ENCODE measurements around the gene UNC5B. TPM values are rescaled to one million over a fixed set of nuclear protein-coding genes. Genes with fewer than 3 reads are reported as not detected.

Gene UNC5B
- total and polyA plus RNA-seq, 2 donors (not counting 1 experiment from before 2014, with no cell fraction given), result 2.5 to 60.8 TPM

DNA sequence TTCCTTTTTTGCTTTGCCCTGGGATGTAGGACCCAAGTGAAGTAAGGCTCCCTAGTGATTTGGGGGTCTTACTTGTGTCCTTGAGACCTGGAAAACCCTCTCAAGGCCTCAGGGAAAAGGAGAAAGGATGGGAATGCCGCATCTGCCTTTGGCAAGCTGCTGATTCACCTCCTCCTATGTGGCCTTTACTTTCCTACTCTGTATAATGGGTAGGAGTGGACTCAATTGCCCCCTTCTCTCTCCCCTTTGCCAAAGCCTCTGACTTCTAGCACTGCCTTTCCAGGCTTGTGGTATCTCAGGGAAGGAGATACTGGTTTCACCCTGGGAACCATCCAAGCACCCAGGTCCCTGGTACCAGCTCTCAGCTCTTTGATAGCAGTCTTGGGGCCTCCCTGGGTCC is 35.4 kb downstream of the UNC5B start:
- Histone ChIP-seq H3K4me2 (ENCODE audit: extremely low read depth, insufficient read depth, low read length) (no peak overlapping the region), H3K9ac (ENCODE audit: insufficient read depth, low read length) (no peak overlapping the region), H3K4me1 (ENCODE audit: control insufficient read depth, extremely low read depth, insufficient read depth, low read length) (peaks cover 20% of the 10 kb centered on the region), H3K79me2 (ENCODE audit: control insufficient read depth, insufficient read depth, low read length) (no peaks in the 10 kb centered on the region), H3K36me3 (ENCODE audit: control insufficient read depth, insufficient read depth, low read length) (no peaks in the 10 kb centered on the region), H2AFZ (ENCODE audit: low read length) (no peak overlapping the region), H3K9me3 (ENCODE audit: control insufficient read depth, insufficient read depth, low read depth, low read length) (no peaks in the 10 kb centered on the region), H3K4me3 (replicated peaks in 1 of 4; ENCODE audit: control extremely low read depth in 1 of 4, insufficient read depth in 1 of 4, low read depth in 3 of 4, low read length in 4 of 4) (no peak overlapping the region), H3K27me3 (ENCODE audit: control insufficient read depth, insufficient read depth, low read length) (no peaks in the 10 kb centered on the region), H4K20me1 (ENCODE audit: control insufficient read depth, extremely low read depth, insufficient read depth, low read length) (no peaks in the 10 kb centered on the region), H3K27ac (ENCODE audit: insufficient read depth, low read length) (no peak overlapping the region)
- no peak for DNase-seq (ENCODE audit: low read depth in 2 of 2)
- TF ChIP-seq, protein P1, sequence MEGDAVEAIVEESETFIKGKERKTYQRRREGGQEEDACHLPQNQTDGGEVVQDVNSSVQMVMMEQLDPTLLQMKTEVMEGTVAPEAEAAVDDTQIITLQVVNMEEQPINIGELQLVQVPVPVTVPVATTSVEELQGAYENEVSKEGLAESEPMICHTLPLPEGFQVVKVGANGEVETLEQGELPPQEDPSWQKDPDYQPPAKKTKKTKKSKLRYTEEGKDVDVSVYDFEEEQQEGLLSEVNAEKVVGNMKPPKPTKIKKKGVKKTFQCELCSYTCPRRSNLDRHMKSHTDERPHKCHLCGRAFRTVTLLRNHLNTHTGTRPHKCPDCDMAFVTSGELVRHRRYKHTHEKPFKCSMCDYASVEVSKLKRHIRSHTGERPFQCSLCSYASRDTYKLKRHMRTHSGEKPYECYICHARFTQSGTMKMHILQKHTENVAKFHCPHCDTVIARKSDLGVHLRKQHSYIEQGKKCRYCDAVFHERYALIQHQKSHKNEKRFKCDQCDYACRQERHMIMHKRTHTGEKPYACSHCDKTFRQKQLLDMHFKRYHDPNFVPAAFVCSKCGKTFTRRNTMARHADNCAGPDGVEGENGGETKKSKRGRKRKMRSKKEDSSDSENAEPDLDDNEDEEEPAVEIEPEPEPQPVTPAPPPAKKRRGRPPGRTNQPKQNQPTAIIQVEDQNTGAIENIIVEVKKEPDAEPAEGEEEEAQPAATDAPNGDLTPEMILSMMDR (conservative IDR thresholded peaks at IDR 0.05 in 1 of 2, IDR thresholded peaks at IDR 0.05 in 1 of 2; ENCODE audit: low read depth in 1 of 2, low read length in 2 of 2), result no peak
- TF ChIP-seq EZH2 (IDR thresholded peaks at IDR 0.05; ENCODE audit: low read length, missing control alignments), result no peak

DNA sequence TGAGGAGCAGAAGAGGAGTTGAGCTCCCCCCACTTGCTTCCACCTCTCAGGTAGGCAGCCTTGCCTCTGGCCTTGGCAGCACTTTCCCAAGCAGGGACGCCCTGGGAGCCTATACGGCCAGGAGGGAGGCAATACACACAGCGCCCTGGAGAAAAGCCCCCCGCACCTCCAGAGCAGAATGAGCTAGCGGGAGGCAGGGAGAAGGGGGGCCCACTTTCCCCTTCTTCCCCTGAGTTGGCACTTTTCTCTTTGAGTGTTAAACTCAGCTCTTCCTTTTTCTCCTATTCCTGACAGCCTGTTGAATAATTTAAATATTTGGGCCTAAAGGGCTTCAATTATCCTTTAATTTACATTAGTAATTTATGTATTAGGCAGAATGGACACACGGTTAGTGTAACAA is 35.8 kb downstream of the UNC5B start:
- no peak overlapping the region for H3K9ac ChIP-seq (ENCODE audit: insufficient read depth, low read length)
- H3K27ac ChIP-seq (ENCODE audit: insufficient read depth, low read length), result no peak overlapping the region
- H3K4me2 ChIP-seq (ENCODE audit: extremely low read depth, insufficient read depth, low read length), result no peak overlapping the region
- H3K9me3 ChIP-seq (ENCODE audit: control insufficient read depth, insufficient read depth, low read depth, low read length), result no peaks in the 10 kb centered on the region
- H3K36me3 ChIP-seq (ENCODE audit: control insufficient read depth, insufficient read depth, low read length), result no peaks in the 10 kb centered on the region
- no peaks in the 10 kb centered on the region for H3K27me3 ChIP-seq (ENCODE audit: control insufficient read depth, insufficient read depth, low read length)
- no peaks in the 10 kb centered on the region for H3K79me2 ChIP-seq (ENCODE audit: control insufficient read depth, insufficient read depth, low read length)
- H4K20me1 ChIP-seq (ENCODE audit: control insufficient read depth, extremely low read depth, insufficient read depth, low read length), result no peaks in the 10 kb centered on the region
- no peak overlapping the region for H3K4me3 ChIP-seq (replicated peaks in 1 of 4; ENCODE audit: control extremely low read depth in 1 of 4, insufficient read depth in 1 of 4, low read depth in 3 of 4, low read length in 4 of 4)
- no peak for TF ChIP-seq EZH2 (IDR thresholded peaks at IDR 0.05; ENCODE audit: low read length, missing control alignments)
- TF ChIP-seq, protein P1 (conservative IDR thresholded peaks at IDR 0.05 in 1 of 2, IDR thresholded peaks at IDR 0.05 in 1 of 2; ENCODE audit: low read depth in 1 of 2, low read length in 2 of 2), result no peak
- H3K4me1 ChIP-seq (ENCODE audit: control insufficient read depth, extremely low read depth, insufficient read depth, low read length), result peaks cover 20% of the 10 kb centered on the region
- no peak overlapping the region for H2AFZ ChIP-seq (ENCODE audit: low read length)
- DNase-seq (ENCODE audit: low read depth in 2 of 2), result no peak

DNA sequence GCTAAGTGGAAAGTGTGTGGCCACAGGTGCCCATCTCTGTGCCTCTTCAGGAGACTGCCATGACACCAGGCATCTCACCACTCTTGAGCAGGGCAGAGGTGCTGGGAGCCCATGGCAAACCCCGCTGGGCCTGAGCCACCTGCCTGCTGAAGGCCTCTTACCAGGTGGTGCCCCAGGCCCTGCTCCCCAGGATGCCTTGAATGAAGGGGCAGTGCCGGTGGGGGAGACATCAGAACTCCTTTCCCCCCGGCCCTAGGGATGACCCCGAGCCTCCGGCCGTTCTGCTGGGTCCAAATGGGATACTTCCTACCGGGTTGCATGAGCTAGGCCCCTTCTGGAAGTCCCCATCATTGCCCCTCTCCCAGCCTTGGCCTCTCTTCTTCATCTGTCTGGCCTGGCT is 37.6 kb downstream of the UNC5B start:
- no peak overlapping the region for H3K4me2 ChIP-seq (ENCODE audit: extremely low read depth, insufficient read depth, low read length)
- no peaks in the 10 kb centered on the region for H4K20me1 ChIP-seq (ENCODE audit: control insufficient read depth, extremely low read depth, insufficient read depth, low read length)
- no peaks in the 10 kb centered on the region for H3K79me2 ChIP-seq (ENCODE audit: control insufficient read depth, insufficient read depth, low read length)

More for the DNA sequence above, 37.6 kb downstream of the UNC5B start:
- Histone ChIP-seq H3K27ac (ENCODE audit: insufficient read depth, low read length) (no peak overlapping the region), H3K4me1 (ENCODE audit: control insufficient read depth, extremely low read depth, insufficient read depth, low read length) (peaks cover 9% of the 10 kb centered on the region), H3K9ac (ENCODE audit: insufficient read depth, low read length) (no peak overlapping the region), H3K36me3 (ENCODE audit: control insufficient read depth, insufficient read depth, low read length) (no peaks in the 10 kb centered on the region), H3K4me3 (replicated peaks in 1 of 4; ENCODE audit: control extremely low read depth in 1 of 4, insufficient read depth in 1 of 4, low read depth in 3 of 4, low read length in 4 of 4) (no peak overlapping the region), H3K27me3 (ENCODE audit: control insufficient read depth, insufficient read depth, low read length) (no peaks in the 10 kb centered on the region), H2AFZ (ENCODE audit: low read length) (no peak overlapping the region), H3K9me3 (ENCODE audit: control insufficient read depth, insufficient read depth, low read depth, low read length) (no peaks in the 10 kb centered on the region)
- DNase-seq (ENCODE audit: low read depth in 2 of 2), result no peak
- TF ChIP-seq, protein P1 (conservative IDR thresholded peaks at IDR 0.05 in 1 of 2, IDR thresholded peaks at IDR 0.05 in 1 of 2; ENCODE audit: low read depth in 1 of 2, low read length in 2 of 2), result no peak
- no peak for TF ChIP-seq EZH2 (IDR thresholded peaks at IDR 0.05; ENCODE audit: low read length, missing control alignments)

Measured in fibroblast of lung (primary cell).